ENCODE measurements around the gene SLC16A10.

Gene SLC16A10

GRCh38 chr6:111147440-111147839 is 60.1 kb downstream of the SLC16A10 start:
- Histone ChIP-seq H3K27ac (ENCODE audit: low read length) (no peak overlapping the region), H3K36me3 (ENCODE audit: insufficient read depth, low read depth, low read length) (no peaks in the 10 kb centered on the region), H3K27me3 (ENCODE audit: insufficient read depth, low read length) (no peaks in the 10 kb centered on the region), H3K4me3 (ENCODE audit: low read length) (no peak overlapping the region), H3K9ac (ENCODE audit: low read depth, low read length) (no peak overlapping the region), H3K4me1 (ENCODE audit: insufficient read depth, low read length) (no peaks in the 10 kb centered on the region), H3K9me3 (ENCODE audit: insufficient read depth, low read depth, low read length) (no peaks in the 10 kb centered on the region)

GRCh38 chr6:111148110-111148509 is 60.8 kb downstream of the SLC16A10 start:
- no peaks in the 10 kb centered on the region for H3K4me1 ChIP-seq (ENCODE audit: insufficient read depth, low read length)
- no peaks in the 10 kb centered on the region for H3K27me3 ChIP-seq (ENCODE audit: insufficient read depth, low read length)
- no peak overlapping the region for H3K27ac ChIP-seq (ENCODE audit: low read length)
- no peaks in the 10 kb centered on the region for H3K36me3 ChIP-seq (ENCODE audit: insufficient read depth, low read depth, low read length)
- H3K9ac ChIP-seq (ENCODE audit: low read depth, low read length): no peak overlapping the region
- no peak overlapping the region for H3K4me3 ChIP-seq (ENCODE audit: low read length)
- H3K9me3 ChIP-seq (ENCODE audit: insufficient read depth, low read depth, low read length): no peaks in the 10 kb centered on the region

GRCh38 chr6:111150577-111150976 is 63.3 kb downstream of the SLC16A10 start:
- no peaks in the 10 kb centered on the region for H3K9me3 ChIP-seq (ENCODE audit: insufficient read depth, low read depth, low read length)
- H3K27ac ChIP-seq (ENCODE audit: low read length): no peak overlapping the region
- no peaks in the 10 kb centered on the region for H3K4me1 ChIP-seq (ENCODE audit: insufficient read depth, low read length)
- H3K9ac ChIP-seq (ENCODE audit: low read depth, low read length): no peak overlapping the region
- H3K27me3 ChIP-seq (ENCODE audit: insufficient read depth, low read length): no peaks in the 10 kb centered on the region
- no peak overlapping the region for H3K4me3 ChIP-seq (ENCODE audit: low read length)
- no peaks in the 10 kb centered on the region for H3K36me3 ChIP-seq (ENCODE audit: insufficient read depth, low read depth, low read length)

- Histone ChIP-seq H3K4me3 (ENCODE audit: low read length) (no peak overlapping the region), H3K27me3 (ENCODE audit: insufficient read depth, low read length) (no peaks in the 10 kb centered on the region), H3K9ac (ENCODE audit: low read depth, low read length) (no peak overlapping the region), H3K27ac (ENCODE audit: low read length) (no peak overlapping the region), H3K4me1 (ENCODE audit: insufficient read depth, low read length) (no peaks in the 10 kb centered on the region), H3K36me3 (ENCODE audit: insufficient read depth, low read depth, low read length) (no peaks in the 10 kb centered on the region), H3K9me3 (ENCODE audit: insufficient read depth, low read depth, low read length) (no peaks in the 10 kb centered on the region)
These were observed 67.7 kb downstream of the SLC16A10 start for GRCh38 chr6:111154981-111155380.

- Histone ChIP-seq H3K27ac (ENCODE audit: low read length) (no peak overlapping the region), H3K4me1 (ENCODE audit: insufficient read depth, low read length) (no peaks in the 10 kb centered on the region), H3K27me3 (ENCODE audit: insufficient read depth, low read length) (no peaks in the 10 kb centered on the region), H3K4me3 (ENCODE audit: low read length) (no peak overlapping the region), H3K9me3 (ENCODE audit: insufficient read depth, low read depth, low read length) (peaks cover 18% of the 10 kb centered on the region; the same call in 1 of the 2 replicates), H3K9ac (ENCODE audit: low read depth, low read length) (no peak overlapping the region), H3K36me3 (ENCODE audit: insufficient read depth, low read depth, low read length) (no peaks in the 10 kb centered on the region)
These were observed 70.1 kb downstream of the SLC16A10 start for GRCh38 chr6:111157412-111157811.

GRCh38 chr6:111159633-111160032 is 72.3 kb downstream of the SLC16A10 start:
- no peak overlapping the region for H3K4me3 ChIP-seq (ENCODE audit: low read length)
- no peak overlapping the region for H3K9ac ChIP-seq (ENCODE audit: low read depth, low read length)
- H3K9me3 ChIP-seq (ENCODE audit: insufficient read depth, low read depth, low read length): peaks cover 36% of the 10 kb centered on the region
- H3K27ac ChIP-seq (ENCODE audit: low read length): no peak overlapping the region
- no peaks in the 10 kb centered on the region for H3K4me1 ChIP-seq (ENCODE audit: insufficient read depth, low read length)
- no peaks in the 10 kb centered on the region for H3K27me3 ChIP-seq (ENCODE audit: insufficient read depth, low read length)
- no peaks in the 10 kb centered on the region for H3K36me3 ChIP-seq (ENCODE audit: insufficient read depth, low read depth, low read length)

GRCh38 chr6:111161650-111162049 is 74.3 kb downstream of the SLC16A10 start:
- Histone ChIP-seq H3K27ac (ENCODE audit: low read length) (no peak overlapping the region), H3K27me3 (ENCODE audit: insufficient read depth, low read length) (no peaks in the 10 kb centered on the region), H3K9ac (ENCODE audit: low read depth, low read length) (no peak overlapping the region), H3K36me3 (ENCODE audit: insufficient read depth, low read depth, low read length) (no peaks in the 10 kb centered on the region), H3K4me3 (ENCODE audit: low read length) (no peak overlapping the region), H3K4me1 (ENCODE audit: insufficient read depth, low read length) (no peaks in the 10 kb centered on the region), H3K9me3 (ENCODE audit: insufficient read depth, low read depth, low read length) (peaks cover 45% of the 10 kb centered on the region)

GRCh38 chr6:111162504-111162903 is 75.2 kb downstream of the SLC16A10 start:
- Histone ChIP-seq H3K36me3 (ENCODE audit: insufficient read depth, low read depth, low read length) (no peaks in the 10 kb centered on the region), H3K9ac (ENCODE audit: low read depth, low read length) (no peak overlapping the region), H3K4me1 (ENCODE audit: insufficient read depth, low read length) (no peaks in the 10 kb centered on the region), H3K27ac (ENCODE audit: low read length) (no peak overlapping the region), H3K9me3 (ENCODE audit: insufficient read depth, low read depth, low read length) (peaks cover 45% of the 10 kb centered on the region), H3K4me3 (ENCODE audit: low read length) (no peak overlapping the region), H3K27me3 (ENCODE audit: insufficient read depth, low read length) (no peaks in the 10 kb centered on the region)

- H3K27me3 ChIP-seq (ENCODE audit: insufficient read depth, low read length): no peaks in the 10 kb centered on the region
- no peaks in the 10 kb centered on the region for H3K9me3 ChIP-seq (ENCODE audit: insufficient read depth, low read depth, low read length)
- no peak overlapping the region for H3K27ac ChIP-seq (ENCODE audit: low read length)
- no peaks in the 10 kb centered on the region for H3K4me1 ChIP-seq (ENCODE audit: insufficient read depth, low read length)
- no peaks in the 10 kb centered on the region for H3K36me3 ChIP-seq (ENCODE audit: insufficient read depth, low read depth, low read length)
- no peak overlapping the region for H3K4me3 ChIP-seq (ENCODE audit: low read length)
- H3K9ac ChIP-seq (ENCODE audit: low read depth, low read length): no peak overlapping the region
These were observed 84.5 kb downstream of the SLC16A10 start for GRCh38 chr6:111171577-111172400.

GRCh38 chr6:111172563-111172962 is 85.3 kb downstream of the SLC16A10 start:
- Histone ChIP-seq H3K27ac (ENCODE audit: low read length) (no peak overlapping the region), H3K36me3 (ENCODE audit: insufficient read depth, low read depth, low read length) (no peaks in the 10 kb centered on the region), H3K9me3 (ENCODE audit: insufficient read depth, low read depth, low read length) (no peaks in the 10 kb centered on the region), H3K4me1 (ENCODE audit: insufficient read depth, low read length) (no peaks in the 10 kb centered on the region), H3K4me3 (ENCODE audit: low read length) (no peak overlapping the region), H3K9ac (ENCODE audit: low read depth, low read length) (no peak overlapping the region), H3K27me3 (ENCODE audit: insufficient read depth, low read length) (no peaks in the 10 kb centered on the region)

GRCh38 chr6:111173341-111173740 is 86.0 kb downstream of the SLC16A10 start:
- no peaks in the 10 kb centered on the region for H3K36me3 ChIP-seq (ENCODE audit: insufficient read depth, low read depth, low read length)
- no peaks in the 10 kb centered on the region for H3K9me3 ChIP-seq (ENCODE audit: insufficient read depth, low read depth, low read length)
- no peak overlapping the region for H3K4me3 ChIP-seq (ENCODE audit: low read length)
- H3K9ac ChIP-seq (ENCODE audit: low read depth, low read length): no peak overlapping the region
- no peak overlapping the region for H3K27ac ChIP-seq (ENCODE audit: low read length)
- no peaks in the 10 kb centered on the region for H3K27me3 ChIP-seq (ENCODE audit: insufficient read depth, low read length)
- H3K4me1 ChIP-seq (ENCODE audit: insufficient read depth, low read length): no peaks in the 10 kb centered on the region

- Histone ChIP-seq H3K9me3 (ENCODE audit: insufficient read depth, low read depth, low read length) (no peaks in the 10 kb centered on the region), H3K27ac (ENCODE audit: low read length) (no peak overlapping the region), H3K36me3 (ENCODE audit: insufficient read depth, low read depth, low read length) (no peaks in the 10 kb centered on the region), H3K9ac (ENCODE audit: low read depth, low read length) (no peak overlapping the region), H3K4me1 (ENCODE audit: insufficient read depth, low read length) (no peaks in the 10 kb centered on the region), H3K27me3 (ENCODE audit: insufficient read depth, low read length) (no peaks in the 10 kb centered on the region), H3K4me3 (ENCODE audit: low read length) (no peak overlapping the region)
These were observed 86.6 kb downstream of the SLC16A10 start for GRCh38 chr6:111173946-111174345.
